HTERT RPE-1 (cell line): Measurements from ENCODE around the gene ATP10A.

ENCODE experiments used
- in situ Hi-C: fragments of 300-500 bp; cut with MboI; formaldehyde crosslinking; loops from 4 replicates; pipeline ENCODE4 v1.14.3; 2020; ENCODE audit warnings: low sequenced_read_pairs

ATP10A gene

DNA sequence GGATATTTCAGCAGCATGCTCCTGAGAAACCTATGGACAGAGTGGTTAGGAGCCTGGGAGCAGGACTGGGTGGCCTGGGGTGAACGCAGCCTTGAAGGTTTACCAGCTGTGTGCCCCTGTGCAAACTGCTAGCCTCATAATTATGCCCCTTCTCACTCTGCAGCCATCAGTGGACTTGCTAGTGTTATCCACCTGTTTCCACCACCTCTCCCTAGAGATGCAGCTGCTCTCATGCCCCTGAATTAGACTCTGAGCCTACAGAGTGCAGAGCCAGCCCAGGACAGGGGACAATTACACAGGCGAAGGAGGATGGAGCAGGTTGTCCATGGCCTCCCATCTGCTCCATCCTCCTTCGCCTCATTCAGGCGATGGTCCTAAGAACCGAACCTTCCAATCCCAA lies 175.9 kb downstream of the ATP10A start:
- in situ Hi-C loops, result no loop called here

DNA sequence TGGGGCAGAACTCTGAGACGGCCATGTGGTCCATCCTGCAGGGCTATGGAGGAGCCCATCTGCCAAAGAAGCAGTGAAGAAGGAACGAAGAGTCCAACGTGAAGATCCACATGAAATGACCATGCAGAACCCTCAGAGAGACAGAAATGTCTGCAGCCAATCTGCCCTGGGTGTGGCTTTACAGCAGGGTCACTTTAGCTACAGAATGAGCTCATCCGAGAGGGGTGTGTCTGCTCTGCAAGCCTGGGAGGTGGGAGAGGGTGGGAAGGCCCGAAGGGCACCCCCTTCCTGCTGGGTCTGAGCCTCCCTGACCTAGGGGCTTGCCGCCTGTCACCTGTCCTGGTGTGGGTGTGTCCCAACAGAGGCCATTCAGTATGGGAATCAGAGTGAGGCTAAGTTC lies 176.3 kb downstream of the ATP10A start:
- in situ Hi-C loops, result no loop called here

DNA sequence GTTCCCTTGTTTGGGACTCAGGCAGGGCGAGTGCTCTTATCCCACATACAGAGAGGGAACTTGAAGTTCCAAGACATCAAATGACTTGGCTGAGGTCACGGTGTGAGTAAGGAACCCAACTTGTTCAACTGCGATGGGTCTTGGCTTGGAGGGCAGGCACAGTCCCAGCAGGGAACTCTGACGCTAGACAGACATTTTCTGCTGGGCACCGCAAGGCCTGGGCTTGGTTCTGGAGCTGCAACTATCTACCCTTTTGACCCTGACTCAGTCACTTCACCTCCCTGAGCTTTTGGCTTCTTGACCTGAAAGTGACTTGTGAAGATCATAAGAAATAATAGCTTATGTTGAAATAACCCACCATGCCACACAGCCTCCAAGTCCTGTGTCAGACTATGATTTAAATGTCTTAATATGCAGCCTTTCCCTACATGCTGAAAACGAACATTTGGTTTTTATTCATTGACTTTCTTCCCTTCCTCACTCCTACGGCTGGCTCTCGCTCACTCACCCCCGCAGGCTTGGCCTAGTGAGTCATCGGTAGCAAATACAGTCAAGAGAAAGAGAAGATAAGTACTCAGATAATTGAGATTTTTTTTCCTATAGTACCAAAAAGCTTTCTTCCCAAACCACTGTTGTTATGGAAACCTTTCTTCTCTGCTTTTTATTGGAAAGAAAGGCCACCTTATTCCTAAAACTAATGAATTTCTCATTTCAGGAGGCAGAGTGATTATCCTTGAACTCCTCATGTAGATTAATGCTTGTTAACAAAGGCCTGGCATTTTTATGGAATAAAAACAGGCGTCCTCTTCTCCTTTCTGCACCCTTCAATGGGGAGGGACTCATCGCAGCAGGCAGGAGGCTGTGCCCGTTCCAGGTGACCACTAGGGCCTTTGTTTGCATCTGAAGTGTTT lies 178.4 kb downstream of the ATP10A start:
- in situ Hi-C loops, result no loop called here

DNA sequence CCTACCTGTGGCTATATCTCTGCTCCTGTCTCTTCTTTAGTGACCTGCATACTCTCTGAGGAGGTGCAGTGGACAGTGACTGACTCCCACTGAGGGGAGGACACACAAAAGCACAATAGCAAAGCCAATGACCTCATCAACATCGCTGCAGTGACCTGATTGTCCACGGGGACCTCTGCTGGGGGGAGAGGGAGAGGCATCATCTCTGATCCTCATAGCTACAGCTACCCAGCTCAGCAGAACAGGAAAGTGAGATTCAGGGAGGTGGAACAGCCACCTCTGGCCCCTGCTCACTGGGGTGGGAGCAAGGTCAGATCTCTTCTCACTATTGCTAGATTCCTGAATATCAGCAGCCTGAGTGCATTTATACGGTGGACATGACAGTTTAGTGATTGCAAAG lies 179.2 kb downstream of the ATP10A start:
- in situ Hi-C loops, result no loop called here

DNA sequence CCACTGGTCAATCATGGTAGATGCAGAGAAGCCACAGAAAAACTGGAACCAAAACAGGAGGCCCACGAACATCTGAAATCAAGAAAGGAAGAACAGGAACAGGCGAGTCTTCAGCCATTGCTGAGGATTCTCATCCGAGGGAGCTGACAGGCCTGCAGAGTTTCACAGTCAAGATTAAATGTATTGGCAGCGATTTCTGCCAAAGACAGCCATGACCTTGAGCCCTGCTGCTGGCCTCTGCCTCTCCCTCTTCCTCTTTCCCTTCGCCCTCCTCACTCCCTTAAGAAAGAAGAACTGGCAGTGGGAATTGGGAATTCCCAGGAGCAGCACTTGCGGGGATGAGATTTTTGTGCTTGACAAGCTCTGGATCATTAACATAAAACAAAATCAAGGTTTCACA lies 179.7 kb downstream of the ATP10A start:
- in situ Hi-C loops, result no loop called here

DNA sequence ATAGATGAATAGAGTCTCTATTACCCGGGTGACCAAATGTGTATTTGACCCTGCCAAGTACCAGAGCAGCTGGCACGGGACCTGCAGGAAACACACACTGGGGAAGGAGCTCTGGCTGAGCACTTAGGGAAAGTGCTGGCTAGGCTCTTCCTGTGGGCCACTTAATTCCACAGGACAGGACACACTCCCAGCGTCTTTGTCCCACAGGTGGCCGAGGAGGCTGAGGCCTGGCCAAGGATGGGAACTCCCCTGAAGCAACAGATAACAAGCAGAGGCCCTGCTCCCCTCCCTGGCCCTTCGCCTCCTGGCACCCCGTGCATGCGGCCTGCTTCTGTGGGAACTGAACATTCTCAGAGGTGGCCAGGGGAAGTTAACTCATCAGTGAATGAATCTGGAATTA lies 180.8 kb downstream of the ATP10A start:
- in situ Hi-C loops, result no loop called here

DNA sequence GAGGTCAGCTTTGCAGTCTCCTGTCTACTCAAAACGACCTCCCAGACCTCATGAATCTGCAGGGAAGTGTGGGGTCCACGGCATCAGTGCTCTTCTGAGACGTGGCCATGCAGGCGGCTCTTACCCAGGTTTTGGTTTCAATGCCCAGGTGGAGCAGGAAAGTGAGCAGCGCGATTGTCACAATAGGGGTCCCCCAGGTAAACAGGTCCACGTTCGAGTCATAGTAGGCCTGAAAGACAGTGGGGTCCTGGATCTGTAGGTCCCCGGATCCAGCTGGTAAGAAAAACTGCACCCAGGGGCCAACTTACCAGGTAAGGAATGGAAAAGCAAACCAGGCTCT lies 182.5 kb downstream of the ATP10A start:
- in situ Hi-C loops, result no loop called here

DNA sequence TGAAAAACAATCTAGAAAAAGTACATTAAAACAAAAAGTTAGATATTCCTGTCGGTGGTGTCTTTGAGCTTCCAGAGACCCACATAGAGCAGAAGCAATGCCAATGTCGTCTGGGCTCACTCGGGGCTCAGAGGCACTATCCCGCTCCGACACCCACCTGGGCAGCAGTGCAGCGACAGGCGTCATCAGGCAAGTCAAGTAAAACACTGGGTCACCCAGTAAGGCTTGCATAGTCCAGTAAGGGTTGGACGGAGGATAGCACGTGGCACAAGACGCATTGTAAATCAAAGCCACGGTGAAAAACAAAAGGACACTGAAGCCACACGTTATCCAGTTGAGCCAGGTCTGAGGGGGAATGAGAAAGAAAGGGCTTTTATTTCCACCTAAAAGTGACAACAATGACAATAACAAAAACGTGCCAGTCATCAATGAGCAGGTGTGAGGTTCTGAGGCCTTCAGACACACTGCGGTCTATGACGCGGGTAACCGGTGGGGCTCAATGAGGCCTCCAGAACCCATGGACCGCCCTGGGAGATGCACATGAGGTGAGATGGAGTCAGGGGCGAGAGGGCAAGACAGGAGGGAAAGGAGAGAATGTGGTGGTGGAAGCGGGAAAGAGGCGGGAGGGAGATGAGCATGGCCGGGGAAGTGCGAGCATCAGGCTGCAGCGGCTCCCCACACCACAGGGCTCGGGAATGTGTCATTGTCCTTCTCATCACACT lies 183.0 kb downstream of the ATP10A start:
- in situ Hi-C loops, result no loop called here

DNA sequence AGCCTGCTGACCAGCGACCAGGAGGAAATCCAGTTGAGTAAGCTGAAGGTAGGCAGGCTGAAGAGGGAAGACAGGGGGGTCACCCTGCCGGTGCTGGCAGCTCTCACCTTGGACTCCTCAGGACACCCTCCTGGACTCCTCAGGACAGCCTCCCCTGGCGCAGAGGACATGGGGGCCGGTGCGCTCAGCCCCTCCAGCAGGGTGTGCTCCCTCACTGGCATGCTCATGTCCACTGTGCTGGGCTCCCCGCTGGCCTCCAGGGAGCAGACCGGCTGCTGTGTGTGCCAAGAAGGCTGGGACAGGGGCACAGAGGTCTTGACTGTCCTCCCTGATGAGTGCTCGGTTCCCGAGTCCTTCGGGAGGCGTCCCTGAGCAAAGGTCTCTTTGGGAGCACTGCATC lies 183.6 kb downstream of the ATP10A start:
- in situ Hi-C loops, result no loop called here

DNA sequence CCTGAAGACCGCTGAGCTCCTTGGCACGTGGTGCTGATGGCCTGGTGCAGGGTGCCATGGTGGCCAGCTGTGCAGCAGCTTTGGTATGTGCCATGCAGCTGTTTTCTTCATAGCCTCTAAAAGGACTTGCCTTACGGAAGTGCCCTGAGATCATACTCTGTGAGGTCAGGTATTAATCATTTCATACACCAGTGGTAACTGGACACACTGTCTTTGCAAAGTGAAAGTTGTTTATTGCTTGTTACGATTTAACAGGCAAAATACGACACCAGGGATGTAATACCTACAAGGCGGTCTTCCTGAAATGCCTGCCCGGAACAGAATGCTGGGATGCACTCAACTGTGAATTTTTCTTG lies 184.6 kb downstream of the ATP10A start:
- in situ Hi-C loops, result no loop called here

DNA sequence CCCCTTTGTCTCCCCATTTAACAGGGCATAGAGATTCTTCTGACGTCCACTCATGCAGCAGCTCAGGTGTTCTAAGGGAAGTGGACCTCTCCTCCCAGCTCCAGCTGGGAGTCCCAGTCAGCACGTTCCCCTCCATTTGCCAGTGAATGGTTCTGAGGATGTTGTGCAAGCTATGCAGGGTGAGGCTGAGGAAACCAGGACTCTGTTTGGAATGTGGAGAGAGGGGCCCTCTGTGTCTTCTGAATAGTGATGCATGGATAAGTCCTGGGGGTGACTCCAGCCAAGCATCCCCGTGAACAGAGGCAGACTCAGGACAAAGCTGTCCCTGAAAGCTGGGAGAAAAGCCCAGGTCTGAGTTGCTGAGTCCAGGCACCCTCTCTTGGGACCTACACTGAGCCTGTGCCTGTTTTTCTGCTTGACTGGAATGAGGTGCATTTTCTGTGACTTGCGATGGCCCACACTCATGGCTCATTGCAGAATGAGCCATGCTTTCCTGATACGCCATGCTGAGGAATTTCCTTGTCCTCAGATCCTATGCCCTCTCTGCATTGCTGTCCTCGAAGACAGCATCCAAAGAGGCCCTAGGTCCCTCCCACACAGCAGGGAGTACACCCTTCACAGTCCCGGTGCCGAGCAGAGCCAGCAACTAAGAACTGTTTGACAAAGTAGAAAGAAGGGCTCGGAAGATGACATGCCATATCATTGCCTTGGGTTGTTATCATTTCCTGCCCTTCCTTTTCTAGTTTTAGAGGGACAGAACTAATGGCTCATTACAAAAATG lies 185.2 kb downstream of the ATP10A start:
- in situ Hi-C loops, result no loop called here

DNA sequence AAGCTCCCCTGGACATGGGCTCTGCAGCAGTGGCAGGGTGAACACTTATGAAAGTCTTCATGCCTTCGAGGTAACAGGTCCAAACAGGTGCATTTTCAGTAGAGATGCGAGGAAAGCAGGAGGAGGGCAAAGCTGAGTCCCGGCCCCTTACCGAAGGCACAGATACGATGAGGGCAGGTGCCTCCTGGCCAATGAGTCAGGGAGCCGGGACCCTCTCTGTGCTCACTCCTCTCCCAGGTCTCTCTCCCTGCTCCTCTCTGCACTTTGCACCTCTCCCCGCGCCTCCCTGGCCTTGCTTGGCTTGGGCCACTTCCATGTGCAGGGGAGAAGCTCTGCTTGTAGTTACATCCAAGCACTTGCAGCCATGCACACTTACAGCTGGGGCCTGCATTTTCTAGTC lies 187.1 kb downstream of the ATP10A start:
- in situ Hi-C loops, result no loop called here

DNA sequence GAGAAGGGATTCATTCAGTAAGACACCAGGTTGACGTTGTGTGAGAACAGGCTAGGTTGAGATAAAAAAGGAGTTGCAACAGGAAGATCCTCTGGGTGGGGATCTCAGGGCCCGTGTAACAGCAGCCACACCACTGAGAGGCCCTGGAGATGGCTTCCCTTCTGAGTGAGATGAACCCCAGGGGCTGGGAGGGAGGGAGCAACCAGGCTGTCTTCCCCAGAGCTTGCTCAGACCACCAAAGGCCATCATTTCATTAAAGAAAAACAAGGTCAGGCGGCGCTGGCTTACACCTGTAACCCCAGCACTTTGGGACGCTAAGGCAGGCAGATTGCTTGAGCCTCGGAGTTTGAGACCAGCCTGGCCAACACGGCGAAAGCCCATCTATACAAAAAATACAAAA lies 187.7 kb downstream of the ATP10A start:
- in situ Hi-C loops, result no loop called here

DNA sequence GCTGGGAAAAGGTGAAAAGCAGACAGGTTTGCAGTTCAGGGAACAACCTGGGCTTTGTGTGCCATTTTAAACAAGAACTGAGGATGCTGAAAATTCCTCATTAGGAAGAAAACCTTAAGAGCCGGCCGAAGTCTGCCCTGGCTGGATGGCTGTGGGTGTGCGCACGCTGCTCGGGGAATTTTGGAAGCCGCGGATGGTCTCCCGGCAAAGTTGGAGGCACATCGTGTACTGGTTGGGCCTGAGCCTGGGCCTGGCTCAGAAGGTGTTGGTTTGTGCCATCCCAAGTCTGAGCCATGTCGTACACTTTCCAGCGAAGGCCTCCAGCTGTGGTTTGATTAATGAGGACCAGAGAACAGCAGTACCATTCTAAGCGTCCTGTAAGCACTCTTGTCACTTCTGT lies 188.2 kb downstream of the ATP10A start:
- in situ Hi-C loops, result no loop called here

DNA sequence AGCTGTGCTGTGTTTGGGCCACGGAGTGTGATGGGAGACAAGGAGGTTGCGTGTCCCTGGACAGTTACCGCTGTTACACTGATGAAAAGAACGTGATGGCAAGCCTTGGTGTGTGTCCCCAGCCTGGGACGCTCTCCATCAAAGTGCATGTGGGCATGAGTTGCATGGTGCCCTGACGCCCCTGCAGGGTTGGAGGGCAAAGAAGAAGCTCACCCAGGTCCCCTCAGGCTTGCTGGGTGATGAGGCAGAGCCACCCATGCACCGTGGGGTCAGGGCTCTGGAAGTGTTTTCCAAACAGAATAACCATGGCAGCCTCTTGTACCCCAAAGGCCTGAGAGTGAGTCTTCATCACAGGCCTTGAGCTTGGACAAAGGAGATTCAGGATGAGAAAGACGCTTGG lies 189.2 kb downstream of the ATP10A start:
- in situ Hi-C loops, result no loop called here

DNA sequence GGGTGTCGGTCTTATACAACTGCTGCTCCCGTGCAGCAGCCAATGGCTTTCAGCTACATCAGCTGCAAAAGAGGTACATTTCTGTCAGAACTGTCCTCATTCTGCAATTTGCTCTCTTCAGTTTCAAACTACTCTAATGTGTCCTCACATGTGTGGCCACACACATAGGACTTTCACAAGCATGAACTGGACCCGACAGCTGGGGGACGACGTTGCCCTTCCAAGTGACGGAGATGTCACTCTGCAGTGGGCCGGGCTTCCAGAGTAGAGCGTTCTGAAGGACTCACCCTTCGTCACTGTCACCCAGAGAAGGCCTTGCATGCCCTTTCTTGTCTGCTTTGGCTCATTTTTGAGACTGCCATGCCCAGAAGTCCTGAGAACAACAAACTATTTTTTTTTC lies 189.8 kb downstream of the ATP10A start:
- in situ Hi-C loops, result no loop called here

DNA sequence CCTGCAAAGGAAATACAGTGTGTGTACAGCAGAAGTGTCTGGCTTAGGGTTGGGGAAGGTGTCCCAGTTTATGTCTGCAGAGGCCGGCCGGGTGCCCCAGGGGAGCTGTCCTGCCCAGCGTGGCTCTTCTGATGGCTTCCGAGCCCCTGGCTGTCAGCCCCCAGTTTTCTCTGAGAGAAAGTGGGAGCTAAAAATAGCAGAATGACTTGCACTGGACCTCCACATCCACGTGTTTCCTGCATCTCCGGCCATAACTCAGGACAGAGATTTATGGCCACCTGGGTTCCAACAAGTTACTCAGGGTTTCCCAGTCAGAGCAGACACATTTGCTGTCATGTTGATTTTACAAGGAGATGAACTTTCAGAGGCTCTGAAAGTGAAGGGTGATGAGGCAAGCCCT lies 192.0 kb downstream of the ATP10A start:
- in situ Hi-C loops, result no loop called here

DNA sequence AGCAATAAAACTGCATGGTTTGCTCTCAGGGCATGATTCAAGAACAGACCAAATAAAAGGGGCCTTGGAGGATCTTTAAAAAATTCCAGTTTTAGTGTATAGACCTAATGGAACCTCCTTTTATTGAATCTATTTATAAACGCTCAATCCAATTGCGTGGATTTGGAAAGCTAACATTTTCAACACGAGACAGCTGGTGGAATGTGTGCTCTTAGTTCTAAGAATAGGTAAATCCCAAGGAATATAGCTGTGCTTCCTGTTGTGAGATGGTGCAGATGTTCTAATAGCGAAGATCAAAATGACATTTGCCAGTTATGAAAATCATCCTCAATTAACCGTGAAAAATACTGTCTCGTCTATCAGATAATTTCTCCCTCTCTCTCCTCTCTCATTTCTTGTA lies 192.5 kb downstream of the ATP10A start:
- in situ Hi-C loops, result no loop called here

DNA sequence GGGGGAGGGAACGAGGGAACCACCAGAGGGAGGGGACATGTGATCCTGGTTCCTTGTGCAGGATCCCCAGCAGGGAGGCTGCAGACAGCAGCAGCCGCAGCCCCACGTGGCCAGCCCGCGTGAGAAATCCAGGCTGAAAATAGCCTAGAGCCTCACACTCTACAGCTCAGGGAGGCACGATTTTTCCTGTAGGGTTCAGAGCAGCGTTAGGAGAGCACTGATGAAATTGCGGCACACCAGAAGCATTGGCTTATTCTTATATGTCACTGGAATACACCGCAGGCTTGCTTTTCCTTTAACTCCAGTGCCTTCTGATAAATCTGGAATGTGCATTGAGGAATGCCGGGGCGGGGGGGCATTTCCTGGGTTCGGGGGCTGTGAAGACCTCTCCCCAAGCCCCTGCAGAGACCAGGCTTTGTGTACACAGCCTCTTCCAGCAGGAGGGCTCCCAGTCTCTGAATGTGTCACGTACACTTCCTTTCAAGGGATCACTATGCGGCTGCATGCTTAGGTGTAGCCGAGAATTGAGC lies 193.0 kb downstream of the ATP10A start:
- in situ Hi-C loops, result no loop called here

DNA sequence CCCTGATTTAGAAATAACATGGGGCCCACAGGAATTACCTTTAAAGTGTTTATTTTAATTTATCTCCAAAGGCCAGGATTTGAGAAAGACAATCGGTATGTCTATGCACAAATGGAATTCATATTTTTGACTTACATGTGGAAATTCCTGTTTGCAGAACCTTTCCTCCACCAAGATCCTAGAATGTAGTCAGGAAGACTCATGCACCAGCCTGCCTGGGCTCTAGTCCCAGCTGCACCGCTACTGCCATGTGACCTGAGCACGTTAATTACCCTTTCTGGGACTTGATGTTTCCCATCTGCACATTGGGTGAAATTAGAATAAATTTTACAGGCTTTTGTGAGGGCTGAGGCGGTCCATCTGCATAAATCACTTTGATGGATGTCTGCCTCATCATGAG lies 194.2 kb downstream of the ATP10A start:
- in situ Hi-C loops, result no loop called here

DNA sequence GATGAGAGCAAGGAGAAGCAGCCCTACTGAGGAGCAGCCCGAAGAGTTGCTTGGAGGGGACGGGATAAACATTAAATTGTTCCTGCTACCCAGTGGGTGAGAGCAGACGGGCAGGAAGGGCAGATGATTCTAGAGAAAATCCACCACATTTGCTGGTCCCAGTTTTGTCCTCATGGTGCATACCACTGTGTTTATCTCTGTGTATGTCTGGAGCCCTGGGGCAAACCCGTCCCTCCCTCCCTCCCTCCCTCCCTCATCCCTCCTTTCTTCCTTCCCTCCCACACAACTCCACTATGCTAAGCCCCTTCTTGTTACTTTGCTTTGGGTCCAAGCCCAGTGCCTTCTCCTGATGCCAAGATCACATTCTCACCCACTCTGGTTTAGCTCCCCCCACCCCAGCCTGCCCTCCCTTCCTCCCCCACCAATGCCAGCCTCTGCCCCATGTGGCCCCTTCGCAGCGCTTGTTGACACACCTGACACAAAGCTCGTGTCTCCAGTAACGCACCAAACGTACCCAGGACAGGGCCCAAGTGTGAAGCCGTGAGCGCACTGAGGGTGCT lies 194.8 kb downstream of the ATP10A start:
- in situ Hi-C loops, result no loop called here
